ENCODE data around the gene PAK5. TPM values are rescaled to one million over a fixed set of nuclear protein-coding genes. Genes with fewer than 3 reads are reported as not detected.

Gene PAK5
- total and polyA plus RNA-seq, 9 of the 15 experiments (the other 6 are each of a cell fraction or from before 2014, with no cell fraction given), result not detected

- TF ChIP-seq FOXA1 (IDR thresholded peaks at IDR 0.05; ENCODE audit: borderline replicate concordance) (no peak), CHD7 (IDR thresholded peaks at IDR 0.05; ENCODE audit: low read depth, low read length) (no peak)
- TF ChIP-seq, protein P1, sequence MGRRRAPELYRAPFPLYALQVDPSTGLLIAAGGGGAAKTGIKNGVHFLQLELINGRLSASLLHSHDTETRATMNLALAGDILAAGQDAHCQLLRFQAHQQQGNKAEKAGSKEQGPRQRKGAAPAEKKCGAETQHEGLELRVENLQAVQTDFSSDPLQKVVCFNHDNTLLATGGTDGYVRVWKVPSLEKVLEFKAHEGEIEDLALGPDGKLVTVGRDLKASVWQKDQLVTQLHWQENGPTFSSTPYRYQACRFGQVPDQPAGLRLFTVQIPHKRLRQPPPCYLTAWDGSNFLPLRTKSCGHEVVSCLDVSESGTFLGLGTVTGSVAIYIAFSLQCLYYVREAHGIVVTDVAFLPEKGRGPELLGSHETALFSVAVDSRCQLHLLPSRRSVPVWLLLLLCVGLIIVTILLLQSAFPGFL (CRISPR knock-in tag; IDR thresholded peaks at IDR 0.05), result no peak
Observed at GRCh38 chr20:9877932-9878495, 39.1 kb upstream of the PAK5 start (continued).
